Kidney (tissue), 14 donors: ENCODE results near the gene GRIA1. TPM values are rescaled to one million over a fixed set of nuclear protein-coding genes. Genes with fewer than 3 reads are reported as not detected.

ENCODE experiments used
- DNase-seq, 5 donors: peaks; one replicate each; pipeline ENCODE4 v3.0.0-alpha.2; 2013 to 2020
- FAIRE-seq: peaks from 2 replicates; lab custom pipeline; 2012; peaks lifted over from hg19 to GRCh38; lab: Jason Lieb, UNC
- H3K27ac ChIP-seq, 2 donors: one replicate each; pipeline ENCODE4 v1.7.0; 2013; ENCODE audit warnings: low read depth in 2 of 2, low read length in 2 of 2, inconsistent platforms in 1 of 2
- H3K27me3 ChIP-seq: one replicate; pipeline ENCODE4 v1.7.1; 2013; ENCODE audit warnings: low read length, inconsistent platforms; ENCODE audit not compliant: control insufficient read depth, insufficient read depth
- H3K36me3 ChIP-seq, 3 donors: one replicate each; pipeline versions ENCODE4 v1.7.0 to v1.7.1; 2013; ENCODE audit warnings: low read length in 3 of 3, control low read depth in 1 of 3, inconsistent platforms in 1 of 3; ENCODE audit not compliant: insufficient read depth in 3 of 3, control insufficient read depth in 2 of 3
- H3K4me1 ChIP-seq, 3 donors: one replicate each; pipeline versions ENCODE4 v1.7.0 to v1.7.1; 2013; ENCODE audit warnings: low read length in 3 of 3, inconsistent platforms in 1 of 3, low read depth in 1 of 3; ENCODE audit not compliant: control insufficient read depth in 2 of 3, insufficient read depth in 2 of 3
- H3K4me3 ChIP-seq, 3 donors: one replicate each; pipeline versions ENCODE4 v1.7.0 to v1.8.1; 2013; ENCODE audit warnings: low read length in 3 of 3, control low read depth in 1 of 3, inconsistent platforms in 1 of 3
- H3K9ac ChIP-seq, 3 donors: one replicate each; pipeline versions ENCODE4 v1.7.0 to v1.7.1; 2013; ENCODE audit warnings: low read length in 3 of 3, control low read depth in 1 of 3, inconsistent platforms in 1 of 3
- H3K9me3 ChIP-seq, 3 donors: one replicate each; pipeline versions ENCODE4 v1.7.0 to v1.7.1; 2013; ENCODE audit warnings: low read length in 3 of 3, control low read depth in 1 of 3, inconsistent platforms in 1 of 3; ENCODE audit not compliant: control insufficient read depth in 2 of 3, insufficient read depth in 1 of 3
- intact Hi-C: fragments of 100-400 bp; cut with DNase I; formaldehyde crosslinking; loops from one replicate; pipeline ENCODE4 v1.11.1; 2022
- polyA plus RNA-seq: library from polyadenylated mRNA; stranded (reverse); fragments of 350-450 nt; fragmentation: Illumina TruSeq; extraction: RNeasy Lipid Tissue Mini Kit (QIAGEN cat#74804); gene quantifications from one replicate; pipeline ENCODE4 v1.2.3, GENCODE V29; 2014; ENCODE audit warnings: low read depth, low replicate concordance; ENCODE audit not compliant: insufficient read depth
- total RNA-seq: library from RNA; stranded (reverse); fragmentation: NEBNext Ultra II Directional; extraction: Animal tissue kit (Norgen Biotek cat#: 25700); gene quantifications from one replicate; pipeline ENCODE4 v1.2.1, GENCODE V29; 2021
- TF ChIP-seq, protein P1 (sequence below): IDR thresholded peaks from 3 replicates; pipeline ENCODE4 v1.5.1; 2012; ENCODE audit warnings: mild to moderate bottlenecking, moderate library complexity, borderline replicate concordance; ENCODE audit not compliant: insufficient read depth; ENCODE audit errors: extremely low read depth
- donor health status: control.
- donor health status: control.
- donor health status: control.
- donor health status: control.
- donor health status: control.
- donor health status: DM: yes; HTN: yes; CAD: no.
- donor health status: Normal renal cell carcinoma (clear cell type).

GRIA1 gene
- total and polyA plus RNA-seq, 2 donors from 2014 or later = 0.50 TPM; not detected in 1

DNA sequence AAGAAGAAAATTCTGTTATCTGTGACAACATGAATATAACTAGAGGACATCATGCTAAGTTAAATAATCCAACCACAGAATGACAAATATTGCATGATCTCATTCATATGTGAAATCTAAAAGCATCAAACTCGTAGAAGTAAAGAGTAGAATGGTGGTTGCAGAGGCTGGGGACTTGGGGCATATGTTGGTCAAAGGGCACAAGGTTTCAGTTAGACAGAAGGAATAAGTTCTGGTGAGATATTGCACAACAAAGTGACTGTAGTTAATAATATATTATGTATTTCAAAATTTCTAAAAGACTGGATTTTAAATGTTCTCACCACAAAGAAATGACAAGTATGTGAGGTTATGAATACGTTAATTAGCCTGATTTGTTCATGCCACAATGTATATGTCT, 24.8 kb downstream of the GRIA1 start:
- intact Hi-C loops = no loop called here
- FAIRE-seq (no peak), DNase-seq (no peak)
- no peak overlapping the region for H3K4me3 ChIP-seq
- no peaks in the 10 kb centered on the region for H3K36me3 ChIP-seq
- no peak overlapping the region for H3K9ac ChIP-seq
- H3K27ac ChIP-seq = no peak overlapping the region
- no peaks in the 10 kb centered on the region for H3K27me3 ChIP-seq
- H3K4me1 ChIP-seq = no peaks in the 10 kb centered on the region
- TF ChIP-seq, protein P1, sequence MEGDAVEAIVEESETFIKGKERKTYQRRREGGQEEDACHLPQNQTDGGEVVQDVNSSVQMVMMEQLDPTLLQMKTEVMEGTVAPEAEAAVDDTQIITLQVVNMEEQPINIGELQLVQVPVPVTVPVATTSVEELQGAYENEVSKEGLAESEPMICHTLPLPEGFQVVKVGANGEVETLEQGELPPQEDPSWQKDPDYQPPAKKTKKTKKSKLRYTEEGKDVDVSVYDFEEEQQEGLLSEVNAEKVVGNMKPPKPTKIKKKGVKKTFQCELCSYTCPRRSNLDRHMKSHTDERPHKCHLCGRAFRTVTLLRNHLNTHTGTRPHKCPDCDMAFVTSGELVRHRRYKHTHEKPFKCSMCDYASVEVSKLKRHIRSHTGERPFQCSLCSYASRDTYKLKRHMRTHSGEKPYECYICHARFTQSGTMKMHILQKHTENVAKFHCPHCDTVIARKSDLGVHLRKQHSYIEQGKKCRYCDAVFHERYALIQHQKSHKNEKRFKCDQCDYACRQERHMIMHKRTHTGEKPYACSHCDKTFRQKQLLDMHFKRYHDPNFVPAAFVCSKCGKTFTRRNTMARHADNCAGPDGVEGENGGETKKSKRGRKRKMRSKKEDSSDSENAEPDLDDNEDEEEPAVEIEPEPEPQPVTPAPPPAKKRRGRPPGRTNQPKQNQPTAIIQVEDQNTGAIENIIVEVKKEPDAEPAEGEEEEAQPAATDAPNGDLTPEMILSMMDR = no peak
- no peaks in the 10 kb centered on the region for H3K9me3 ChIP-seq

- FAIRE-seq = no peak
- Histone ChIP-seq H3K4me3 (no peak overlapping the region), H3K27ac (no peak overlapping the region), H3K9ac (no peak overlapping the region), H3K27me3 (no peaks in the 10 kb centered on the region), H3K9me3 (no peaks in the 10 kb centered on the region), H3K4me1 (no peaks in the 10 kb centered on the region), H3K36me3 (no peaks in the 10 kb centered on the region)
- intact Hi-C loops = no loop called here
- TF ChIP-seq, protein P1 = no peak
- peak in 1 of 5 donors; percentile 2 for DNase-seq
These were observed 26.2 kb downstream of the GRIA1 start for GRCh38 chr5:153516504-153517240.

DNA sequence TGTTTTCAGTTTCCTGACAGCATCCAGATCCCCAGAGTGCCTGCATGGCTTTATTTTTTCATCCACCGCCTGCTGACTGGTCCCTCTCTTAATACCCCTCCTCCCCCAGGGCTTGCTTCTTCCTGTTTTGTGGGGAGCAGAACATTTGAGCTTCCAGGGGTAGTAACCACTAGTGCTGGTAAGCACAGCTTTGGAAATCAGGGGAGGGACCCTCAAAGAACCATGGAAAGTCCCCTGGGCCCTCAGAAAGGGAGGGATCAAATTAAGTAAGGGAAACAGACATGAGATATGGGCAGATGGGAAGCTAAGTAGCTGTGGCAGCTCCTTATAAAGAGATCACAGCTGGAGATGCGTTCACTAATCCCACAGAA, 26.8 kb downstream of the GRIA1 start:
- no peak overlapping the region for H3K27ac ChIP-seq
- TF ChIP-seq, protein P1 = no peak
- intact Hi-C loops = no loop called here
- DNase-seq (no peak), FAIRE-seq (no peak)
- no peaks in the 10 kb centered on the region for H3K4me1 ChIP-seq
- no peak overlapping the region for H3K9ac ChIP-seq
- H3K27me3 ChIP-seq = no peaks in the 10 kb centered on the region
- H3K9me3 ChIP-seq = no peaks in the 10 kb centered on the region
- H3K4me3 ChIP-seq = no peak overlapping the region
- H3K36me3 ChIP-seq = no peaks in the 10 kb centered on the region
